GM12878 (cell line): ENCODE data around the gene DGKQ. TPM values are rescaled to one million over a fixed set of nuclear protein-coding genes. Genes with fewer than 3 reads are reported as not detected.

Experiments
- ATAC-seq: fragments of 200-7000 bp; cut with Tn5 transposase; 3 replicates; pipeline ENCODE4 v1.9.1; 2020; ENCODE audit warnings: mild to moderate bottlenecking, moderate library complexity
- BruUV-seq: library from RNA; stranded (reverse); fragments of 400-500 nt; replicated peaks from 2 replicates; lab custom pipeline; 2021; lab: Mats Ljungman, UMichigan
- CTCF ChIA-PET: fragments of 300-600 bp; sonication (Branson Sonifier 250); formaldehyde crosslinking; extraction: SDS; loops from one replicate; lab custom pipeline; 2021; ENCODE audit warnings: inconsistent platforms; lab: Yijun Ruan, JAX
- POLR2A ChIA-PET: fragments of 350-600 bp; formaldehyde crosslinking; extraction: SDS; loops from one replicate; lab custom pipeline; 2021; ENCODE audit warnings: inconsistent platforms; lab: Charles Lee
- RAD21 ChIA-PET: fragments of 300-600 bp; sonication (Branson Sonifier 250); formaldehyde crosslinking; loops from one replicate; lab custom pipeline; 2023; ENCODE audit warnings: antibody characterized with exemption; ENCODE audit not compliant: unreplicated experiment; lab: Charles Lee
- SMC1A ChIA-PET: fragments of 300-600 bp; sonication (Branson Sonifier 250); formaldehyde crosslinking; loops from one replicate; lab custom pipeline; 2023; ENCODE audit not compliant: unreplicated experiment, uncharacterized antibody; lab: Charles Lee
- DNase-seq: peaks from one replicate; pipeline ENCODE4 v3.0.0-alpha.2; 2011; ENCODE audit warnings: low read depth, low spot score
- FAIRE-seq: peaks from 3 replicates; lab custom pipeline; 2011; peaks lifted over from hg19 to GRCh38; lab: Jason Lieb, UNC
- H2AFZ ChIP-seq: 2 replicates; pipeline ENCODE4 v1.6.0; 2011; ENCODE audit warnings: low read depth, low read length, control low read depth; ENCODE audit not compliant: control insufficient read depth
- H3K27ac ChIP-seq: 2 replicates; pipeline ENCODE4 v1.5.1; 2011; ENCODE audit warnings: control low read depth; ENCODE audit not compliant: control insufficient read depth, insufficient read depth
- H3K27me3 ChIP-seq, 2 experiments: replicated peaks in 1 of 2; 2 replicates each; pipeline versions ENCODE4 v1.6.0 to v1.6.1; 2011; ENCODE audit warnings: low read length in 1 of 2; ENCODE audit not compliant: control insufficient read depth in 2 of 2, insufficient read depth in 2 of 2
- H3K36me3 ChIP-seq, 2 experiments: 2 replicates each; pipeline ENCODE4 v1.5.1; 2011; ENCODE audit warnings: low read length in 1 of 2; ENCODE audit not compliant: control insufficient read depth in 2 of 2, insufficient read depth in 2 of 2
- H3K4me1 ChIP-seq: 2 replicates; pipeline ENCODE4 v1.6.1; 2011; ENCODE audit warnings: mild to moderate bottlenecking, low read length, moderate library complexity, mixed read lengths; ENCODE audit not compliant: control insufficient read depth, insufficient read depth
- H3K4me2 ChIP-seq: 2 replicates; pipeline ENCODE4 v1.6.0; 2011; ENCODE audit warnings: control low read depth; ENCODE audit not compliant: control insufficient read depth, insufficient read depth
- H3K4me3 ChIP-seq: fragments of 200-600 bp; sonication (generic); 2 replicates; pipeline ENCODE4 v1.5.1; 2016
- H3K79me2 ChIP-seq: 2 replicates; pipeline ENCODE4 v1.6.0; 2011; ENCODE audit warnings: low read length; ENCODE audit not compliant: control insufficient read depth, insufficient read depth
- H3K9ac ChIP-seq: 2 replicates; pipeline ENCODE4 v1.8.0; 2011; ENCODE audit warnings: low read length, control low read depth, mixed read lengths; ENCODE audit not compliant: control insufficient read depth, insufficient read depth
- H3K9me3 ChIP-seq: replicated peaks from 3 replicates; pipeline ENCODE4 v1.5.1; 2011; ENCODE audit warnings: mild to moderate bottlenecking, low read length; ENCODE audit not compliant: control insufficient read depth, insufficient read depth
- H4K20me1 ChIP-seq: 2 replicates; pipeline ENCODE4 v1.6.0; 2011; ENCODE audit not compliant: control insufficient read depth, insufficient read depth
- ASH2L ChIP-seq: fragments of 300-600, 200-600 bp; sonication (generic); IDR thresholded peaks from 2 replicates; pipeline ENCODE4 v1.6.1; 2017; ENCODE audit warnings: low read depth, mild to moderate bottlenecking, borderline replicate concordance
- HDGF ChIP-seq: fragments of 450-650 bp; IDR thresholded peaks from 2 replicates; pipeline ENCODE4 v1.6.1; 2016; ENCODE audit warnings: antibody characterized with exemption
- IKZF2 ChIP-seq, 2 experiments: fragments of 450-650 bp; IDR thresholded peaks; 2 replicates each; pipeline ENCODE4 v1.6.1; 2017; ENCODE audit warnings: mild to moderate bottlenecking in 2 of 2, moderate library complexity in 2 of 2
- JUND ChIP-seq: IDR thresholded peaks from 2 replicates; pipeline ENCODE4 v1.6.1; 2012; ENCODE audit warnings: low read depth, mild to moderate bottlenecking, low read length, improper control_type of control experiment, moderate library complexity
- MAX ChIP-seq: IDR thresholded peaks from 2 replicates; pipeline ENCODE4 v1.6.1; 2012; ENCODE audit warnings: low read depth, low read length, improper control_type of control experiment
- PBX3 ChIP-seq: IDR thresholded peaks from 2 replicates; pipeline ENCODE4 v1.6.1; 2011; ENCODE audit warnings: mild to moderate bottlenecking, low read depth, low read length, moderate library complexity; ENCODE audit not compliant: insufficient replicate concordance
- RB1 ChIP-seq: fragments of 450-650 bp; formaldehyde crosslinking; IDR thresholded peaks from 2 replicates; pipeline ENCODE4 v1.6.1; 2017; ENCODE audit warnings: mild to moderate bottlenecking, borderline replicate concordance
- REST ChIP-seq: IDR thresholded peaks from 2 replicates; pipeline ENCODE4 v1.6.1; 2012; ENCODE audit warnings: mild to moderate bottlenecking, low read depth, low read length
- TCF3 ChIP-seq: IDR thresholded peaks from 2 replicates; pipeline ENCODE4 v1.6.1; 2012; ENCODE audit warnings: low read depth, mild to moderate bottlenecking, low read length, borderline replicate concordance; ENCODE audit not compliant: insufficient read depth
- YBX1 ChIP-seq: fragments of 450-650 bp; IDR thresholded peaks from 2 replicates; pipeline ENCODE4 v1.6.1; 2016; ENCODE audit warnings: antibody characterized with exemption
- ZBTB4 ChIP-seq: fragments of 450-650 bp; formaldehyde crosslinking; IDR thresholded peaks from 2 replicates; pipeline ENCODE4 v1.4.0; 2022; ENCODE audit warnings: mild to moderate bottlenecking, moderate library complexity
- WGBS: methylation state at CpG from one replicate; pipeline ENCODE4 v1.1.6; 2016; ENCODE audit warnings: low lambda C conversion rate; ENCODE audit not compliant: insufficient replicate concordance, insufficient coverage; ENCODE audit errors: missing lambda C conversion rate; 5-methylcytosine and 5-hydroxymethylcytosine counted together
- in situ Hi-C: fragments of 300-500 bp; cut with MboI; formaldehyde crosslinking; loops from 9 replicates; pipeline ENCODE4 v1.14.3; 2018; ENCODE audit warnings: mixed read lengths
- intact Hi-C: fragments of 100-400 bp; cut with micrococcal nuclease; formaldehyde crosslinking; loops from one replicate; pipeline ENCODE4 v1.14.2; 2022; ENCODE audit not compliant: unreplicated experiment
- polyA plus RNA-seq, 11 experiments: library from polyadenylated mRNA; depleted of rRNA in 4 of 11; unstranded in 6 of 11; stranded (reverse) in 5 of 11; fragments of >200 nt; fragmentation: Nextera tagmentation in 4 of 11; fragmentation: Illumina TruSeq in 1 of 11; extraction: Ambion mirVana in 4 of 11; extraction: Trizol in 1 of 11; gene quantifications; 1 replicate in 1 of 11; 2 replicates in 10 of 11; pipeline versions ENCODE4 v1.2.1 to v1.2.3, GENCODE V29; 2011 to 2016; ENCODE audit warnings: inconsistent platforms in 2 of 11, missing spikeins in 2 of 11, low read depth in 1 of 11
- total RNA-seq, 4 experiments: library from RNA; depleted of rRNA in 3 of 4; stranded (reverse); fragments of >200 nt in 3 of 4; fragmentation: Illumina TruSeq in 1 of 4; extraction: Trizol in 1 of 4; gene quantifications; 2 replicates each; pipeline versions ENCODE4 v1.2.1 to v1.2.3, GENCODE V29; 2013 to 2021

Gene DGKQ
- total and polyA plus RNA-seq, 10 of the 15 experiments (the other 5 are each of a cell fraction or from before 2014, with no cell fraction given): 0.11 to 10.5 (median 1.4) TPM

- Histone ChIP-seq H3K27ac (no peak overlapping the region), H3K79me2 (no peaks in the 10 kb centered on the region), H3K9me3 (no peaks in the 10 kb centered on the region; the same call in 2 of the 3 replicates), H3K27me3 (no peaks in the 10 kb centered on the region), H3K4me1 (peaks cover 8% of the 10 kb centered on the region; the same call in 1 of the 2 replicates), H3K9ac (no peak overlapping the region), H3K4me2 (no peak overlapping the region), H4K20me1 (no peaks in the 10 kb centered on the region), H3K36me3 (no peaks in the 10 kb centered on the region), H3K4me3 (no peak overlapping the region), H2AFZ (no peak overlapping the region)
- ChIA-PET POLR2A (no interaction called here), RAD21 (interaction anchor here (2.9 to 5.2 kb wide), 2 partner anchors 56 to 247 kb away, joined by 28 to 48 read pairs; partner anchors contain the start of genes GAK and TMEM175), CTCF (interaction anchor here (4.1 kb wide), 1 partner anchor 247 kb away, joined by 46 read pairs; no protein-coding TSS in a partner anchor), SMC1A (no interaction called here)
- intact Hi-C loops: loop anchor here (10.0 kb wide), 1 partner anchor 94 kb away; no protein-coding TSS in a partner anchor
- in situ Hi-C loops: no loop called here
- DNase-seq (no peak), FAIRE-seq (no peak), ATAC-seq (no peak)
- BruUV-seq: no TSS peak
- 77% methylated on average over 63 of the region's 69 CpGs for WGBS
- TF ChIP-seq RB1: no peak
- no peak for TF ChIP-seq ZBTB4 (CRISPR knock-in tag)
- no peak for TF ChIP-seq YBX1
- TF ChIP-seq PBX3: no peak
- TF ChIP-seq REST: no peak
- TF ChIP-seq HDGF: no peak
- no peak for TF ChIP-seq JUND
- TF ChIP-seq IKZF2 (IDR thresholded peaks at IDR 0.05): no peak
- no peak for TF ChIP-seq MAX
- no peak for TF ChIP-seq TCF3
- TF ChIP-seq ASH2L: no peak
Measured at GRCh38 chr4:988726-989721, 15.7 kb upstream of the DGKQ start.
